HUES48 (cell line): ENCODE measurements around the gene TM9SF3.

Experiments
- H3K27ac ChIP-seq: one replicate; pipeline ENCODE4 v1.7.0; 2013; ENCODE audit warnings: low read depth, low read length, inconsistent platforms
- H3K27me3 ChIP-seq: 2 replicates; pipeline ENCODE4 v1.6.1; 2013; ENCODE audit warnings: mild to moderate bottlenecking, low read length; ENCODE audit not compliant: control insufficient read depth, insufficient read depth
- H3K36me3 ChIP-seq: 2 replicates; pipeline ENCODE4 v1.6.1; 2013; ENCODE audit warnings: low read length; ENCODE audit not compliant: control insufficient read depth, insufficient read depth
- H3K4me1 ChIP-seq: 2 replicates; pipeline ENCODE4 v1.6.1; 2013; ENCODE audit warnings: mild to moderate bottlenecking, low read length; ENCODE audit not compliant: control insufficient read depth, insufficient read depth
- H3K4me3 ChIP-seq: 2 replicates; pipeline ENCODE4 v1.5.1; 2013; ENCODE audit warnings: mild to moderate bottlenecking, low read depth, low read length
- H3K9ac ChIP-seq: 2 replicates; pipeline ENCODE4 v1.6.1; 2013; ENCODE audit warnings: mild to moderate bottlenecking, low read depth, low read length, moderate library complexity
- H3K9me3 ChIP-seq: 2 replicates; pipeline ENCODE4 v1.6.1; 2013; ENCODE audit warnings: low read length; ENCODE audit not compliant: control insufficient read depth, insufficient read depth

TM9SF3 gene

DNA sequence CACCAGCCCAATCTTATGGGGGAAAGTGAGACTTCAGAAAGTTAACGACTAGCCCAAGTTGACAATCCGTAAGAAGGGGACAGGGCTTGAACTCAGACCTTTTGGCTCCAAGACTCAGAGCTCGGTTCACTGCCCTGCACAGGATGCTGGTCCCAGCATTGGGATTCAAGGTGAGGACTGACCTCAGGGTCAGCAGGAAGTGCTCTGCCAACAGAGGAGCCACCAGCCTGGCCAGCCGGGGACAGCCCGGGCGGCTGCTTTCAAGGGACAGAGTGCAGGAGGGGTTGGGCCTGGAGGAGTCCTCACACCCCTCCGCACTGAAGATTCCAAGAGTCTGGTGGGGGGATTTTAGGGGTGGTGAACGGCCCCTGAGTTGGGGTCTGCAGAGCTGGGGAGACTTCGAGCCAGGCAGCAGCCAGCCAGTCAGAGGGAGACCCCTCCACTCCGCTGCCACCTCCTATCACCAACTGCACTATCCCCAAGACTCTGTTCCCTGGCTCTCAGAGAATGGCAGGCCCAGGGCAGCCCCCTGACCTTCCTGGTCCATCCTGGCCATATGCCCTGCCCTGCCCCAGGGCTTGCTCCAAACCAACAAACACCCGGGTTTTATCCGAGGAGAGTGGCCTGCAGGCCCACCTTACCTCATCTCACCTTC lies 92.8 kb downstream of the TM9SF3 start:
- no peaks in the 10 kb centered on the region for H3K9me3 ChIP-seq
- no peaks in the 10 kb centered on the region for H3K27me3 ChIP-seq
- no peaks in the 10 kb centered on the region for H3K4me1 ChIP-seq
- no peak overlapping the region for H3K9ac ChIP-seq
- H3K4me3 ChIP-seq, result no peak overlapping the region
- no peaks in the 10 kb centered on the region for H3K36me3 ChIP-seq
- no peak overlapping the region for H3K27ac ChIP-seq

DNA sequence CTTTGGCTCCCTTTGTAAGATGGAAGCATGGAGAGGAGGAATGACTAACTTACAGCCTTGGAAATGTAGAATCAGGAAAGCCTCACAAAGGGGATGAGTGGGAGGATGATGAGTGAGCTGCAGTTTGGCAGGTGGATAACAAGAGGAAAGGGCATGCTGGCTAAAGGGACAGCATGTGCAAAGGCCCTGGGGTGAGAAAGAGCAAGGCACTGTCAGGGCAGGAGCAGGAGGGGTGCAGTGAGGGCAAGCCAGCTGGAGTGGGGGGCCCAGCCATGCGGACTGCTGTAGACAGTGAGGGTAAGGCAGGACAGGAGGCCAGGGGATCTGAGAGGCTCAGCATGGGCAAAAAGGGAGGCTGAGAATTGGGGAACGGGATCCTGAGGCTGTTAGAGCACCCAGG lies 93.6 kb downstream of the TM9SF3 start:
- H3K4me1 ChIP-seq, result no peaks in the 10 kb centered on the region
- H3K36me3 ChIP-seq, result no peaks in the 10 kb centered on the region
- no peak overlapping the region for H3K27ac ChIP-seq
- no peak overlapping the region for H3K9ac ChIP-seq
- no peaks in the 10 kb centered on the region for H3K9me3 ChIP-seq
- H3K4me3 ChIP-seq, result no peak overlapping the region
- no peaks in the 10 kb centered on the region for H3K27me3 ChIP-seq

- Histone ChIP-seq H3K4me3 (no peak overlapping the region), H3K27me3 (no peaks in the 10 kb centered on the region), H3K27ac (no peak overlapping the region), H3K9me3 (no peaks in the 10 kb centered on the region), H3K36me3 (no peaks in the 10 kb centered on the region), H3K4me1 (no peaks in the 10 kb centered on the region), H3K9ac (no peak overlapping the region)
Measured at GRCh38 chr10:96491303-96491702, 95.5 kb downstream of the TM9SF3 start.

GRCh38 chr10:96488161-96488935 lies 98.5 kb downstream of the TM9SF3 start:
- no peak overlapping the region for H3K27ac ChIP-seq
- H3K4me1 ChIP-seq, result no peaks in the 10 kb centered on the region
- H3K4me3 ChIP-seq, result no peak overlapping the region
- no peak overlapping the region for H3K9ac ChIP-seq
- no peaks in the 10 kb centered on the region for H3K27me3 ChIP-seq
- no peaks in the 10 kb centered on the region for H3K36me3 ChIP-seq
- no peaks in the 10 kb centered on the region for H3K9me3 ChIP-seq

GRCh38 chr10:96482815-96483588 lies 103.8 kb downstream of the TM9SF3 start:
- H3K9ac ChIP-seq, result no peak overlapping the region
- H3K4me3 ChIP-seq, result no peak overlapping the region
- no peaks in the 10 kb centered on the region for H3K27me3 ChIP-seq
- no peaks in the 10 kb centered on the region for H3K36me3 ChIP-seq
- H3K4me1 ChIP-seq, result no peaks in the 10 kb centered on the region
- no peaks in the 10 kb centered on the region for H3K9me3 ChIP-seq
- no peak overlapping the region for H3K27ac ChIP-seq

GRCh38 chr10:96478355-96478754 lies 108.5 kb downstream of the TM9SF3 start:
- no peaks in the 10 kb centered on the region for H3K27me3 ChIP-seq

GRCh38 chr10:96473866-96474265 lies 112.9 kb downstream of the TM9SF3 start:
- no peak overlapping the region for H3K4me3 ChIP-seq
- H3K9me3 ChIP-seq, result no peaks in the 10 kb centered on the region
- no peaks in the 10 kb centered on the region for H3K4me1 ChIP-seq
- H3K36me3 ChIP-seq, result no peaks in the 10 kb centered on the region
- H3K9ac ChIP-seq, result no peak overlapping the region
- H3K27ac ChIP-seq, result no peak overlapping the region
- H3K27me3 ChIP-seq, result no peaks in the 10 kb centered on the region

More at GRCh38 chr10:96478355-96478754, 108.5 kb downstream of the TM9SF3 start:
- Histone ChIP-seq H3K9ac (no peak overlapping the region), H3K9me3 (no peaks in the 10 kb centered on the region), H3K4me1 (no peaks in the 10 kb centered on the region), H3K36me3 (no peaks in the 10 kb centered on the region), H3K27ac (no peak overlapping the region), H3K4me3 (no peak overlapping the region)

- Histone ChIP-seq H3K36me3 (no peaks in the 10 kb centered on the region), H3K27ac (no peak overlapping the region), H3K4me1 (no peaks in the 10 kb centered on the region), H3K27me3 (no peaks in the 10 kb centered on the region), H3K9me3 (no peaks in the 10 kb centered on the region), H3K9ac (no peak overlapping the region), H3K4me3 (no peak overlapping the region)
Measured at GRCh38 chr10:96470116-96470743, 116.6 kb downstream of the TM9SF3 start.

GRCh38 chr10:96468845-96469244 lies 118.0 kb downstream of the TM9SF3 start:
- no peaks in the 10 kb centered on the region for H3K27me3 ChIP-seq
- no peak overlapping the region for H3K9ac ChIP-seq
- no peaks in the 10 kb centered on the region for H3K36me3 ChIP-seq
- no peak overlapping the region for H3K27ac ChIP-seq
- H3K4me1 ChIP-seq, result no peaks in the 10 kb centered on the region
- H3K9me3 ChIP-seq, result no peaks in the 10 kb centered on the region
- no peak overlapping the region for H3K4me3 ChIP-seq
